ENCODE results near the gene RNF183. TPM values are rescaled to one million over a fixed set of nuclear protein-coding genes. Genes with fewer than 3 reads are reported as not detected.

Gene RNF183, protein sequence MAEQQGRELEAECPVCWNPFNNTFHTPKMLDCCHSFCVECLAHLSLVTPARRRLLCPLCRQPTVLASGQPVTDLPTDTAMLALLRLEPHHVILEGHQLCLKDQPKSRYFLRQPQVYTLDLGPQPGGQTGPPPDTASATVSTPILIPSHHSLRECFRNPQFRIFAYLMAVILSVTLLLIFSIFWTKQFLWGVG
- total RNA-seq: not detected in 2 replicates

DNA sequence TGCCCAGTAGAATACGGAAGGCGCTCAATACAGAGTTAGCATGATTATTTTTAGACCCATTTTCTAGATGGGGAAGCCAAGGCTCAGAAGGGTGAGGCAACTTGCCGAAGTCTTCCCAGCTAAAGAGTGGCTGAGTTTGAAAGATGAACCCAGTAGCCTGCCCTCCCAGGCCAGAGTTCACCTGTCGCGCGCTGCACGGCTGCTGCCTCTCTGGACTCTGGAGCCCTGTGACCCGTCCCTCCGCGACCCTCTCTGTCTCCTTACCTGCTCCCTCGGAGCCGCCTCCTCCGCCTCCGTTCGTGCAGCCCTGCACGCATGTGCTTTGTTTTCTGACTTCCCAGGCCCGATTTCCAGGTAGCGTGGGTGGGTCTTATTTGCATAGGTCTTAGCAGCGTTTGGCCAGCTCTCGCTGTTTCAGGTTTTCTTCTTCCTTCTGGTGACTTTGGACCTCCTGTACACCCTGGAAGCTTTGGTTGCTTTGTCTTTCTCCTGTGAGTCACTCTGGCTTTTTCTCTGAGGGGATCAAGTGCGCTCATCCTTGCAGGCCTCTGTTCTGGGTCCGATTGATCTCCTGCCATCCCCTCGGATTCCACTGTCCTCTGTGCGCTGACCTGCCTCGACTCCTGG lies at the start of gene RNF183:
Gene RNF183 (minus strand): TSS at position 585 of the 627 bp plus-strand sequence. CDS start 5,192 bp downstream, outside the sequence.
- no peak for DNase-seq
- TF ChIP-seq, protein P1, sequence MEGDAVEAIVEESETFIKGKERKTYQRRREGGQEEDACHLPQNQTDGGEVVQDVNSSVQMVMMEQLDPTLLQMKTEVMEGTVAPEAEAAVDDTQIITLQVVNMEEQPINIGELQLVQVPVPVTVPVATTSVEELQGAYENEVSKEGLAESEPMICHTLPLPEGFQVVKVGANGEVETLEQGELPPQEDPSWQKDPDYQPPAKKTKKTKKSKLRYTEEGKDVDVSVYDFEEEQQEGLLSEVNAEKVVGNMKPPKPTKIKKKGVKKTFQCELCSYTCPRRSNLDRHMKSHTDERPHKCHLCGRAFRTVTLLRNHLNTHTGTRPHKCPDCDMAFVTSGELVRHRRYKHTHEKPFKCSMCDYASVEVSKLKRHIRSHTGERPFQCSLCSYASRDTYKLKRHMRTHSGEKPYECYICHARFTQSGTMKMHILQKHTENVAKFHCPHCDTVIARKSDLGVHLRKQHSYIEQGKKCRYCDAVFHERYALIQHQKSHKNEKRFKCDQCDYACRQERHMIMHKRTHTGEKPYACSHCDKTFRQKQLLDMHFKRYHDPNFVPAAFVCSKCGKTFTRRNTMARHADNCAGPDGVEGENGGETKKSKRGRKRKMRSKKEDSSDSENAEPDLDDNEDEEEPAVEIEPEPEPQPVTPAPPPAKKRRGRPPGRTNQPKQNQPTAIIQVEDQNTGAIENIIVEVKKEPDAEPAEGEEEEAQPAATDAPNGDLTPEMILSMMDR (IDR thresholded peaks at IDR 0.05): no peak
- POLR2A ChIA-PET: no interaction called here
- Mint-ChIP-seq H3K4me1 (no peaks in the 10 kb centered on the region), H3K4me3 (no peak within 1 kb of the TSS), H3K9me3 (no peaks in the 10 kb centered on the region), H3K36me3 (ENCODE audit: low read depth) (no peaks in the 10 kb centered on the region), H3K27ac (no peak within 1 kb of the TSS), H3K27me3 (peaks cover 23% of the 10 kb centered on the region)
- intact Hi-C loops (cut with micrococcal nuclease): no loop called here
- ATAC-seq (ENCODE audit: low read depth): no peak
- CTCF ChIA-PET: no interaction called here

DNA sequence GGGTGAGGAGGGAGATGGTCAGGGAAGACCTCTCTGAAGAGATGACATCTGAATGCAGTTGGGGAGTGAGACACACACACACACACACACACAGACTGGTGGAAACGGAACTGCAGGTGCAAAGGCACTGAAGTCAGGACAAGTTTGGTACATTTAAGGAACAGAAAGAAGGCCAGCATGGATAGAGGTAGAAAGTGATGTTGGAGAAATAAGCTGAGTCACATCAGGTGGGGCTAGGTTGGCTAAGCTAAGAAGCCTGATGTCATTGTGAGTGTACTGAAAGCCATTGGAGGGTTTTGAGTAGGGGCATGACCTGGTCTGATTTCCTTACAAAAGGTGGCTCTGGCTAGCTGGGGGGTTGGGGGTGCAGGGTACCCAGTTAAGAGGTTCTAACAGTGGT lies 49.2 kb upstream of the RNF183 start:
- peak overlapping the region; percentile 13 for H3K27ac Mint-ChIP-seq
- ATAC-seq (ENCODE audit: low read depth) (no peak), DNase-seq (no peak)
- POLR2A ChIA-PET: no interaction called here
- H3K27me3 Mint-ChIP-seq: peaks cover 7% of the 10 kb centered on the region
- H3K4me3 Mint-ChIP-seq: no peak overlapping the region
- TF ChIP-seq, protein P1 (IDR thresholded peaks at IDR 0.05): no peak
- H3K36me3 Mint-ChIP-seq (ENCODE audit: low read depth): no peaks in the 10 kb centered on the region
- no peaks in the 10 kb centered on the region for H3K9me3 Mint-ChIP-seq
- intact Hi-C loops (cut with micrococcal nuclease): no loop called here
- H3K4me1 Mint-ChIP-seq: peaks cover 20% of the 10 kb centered on the region
- CTCF ChIA-PET: no interaction called here

DNA sequence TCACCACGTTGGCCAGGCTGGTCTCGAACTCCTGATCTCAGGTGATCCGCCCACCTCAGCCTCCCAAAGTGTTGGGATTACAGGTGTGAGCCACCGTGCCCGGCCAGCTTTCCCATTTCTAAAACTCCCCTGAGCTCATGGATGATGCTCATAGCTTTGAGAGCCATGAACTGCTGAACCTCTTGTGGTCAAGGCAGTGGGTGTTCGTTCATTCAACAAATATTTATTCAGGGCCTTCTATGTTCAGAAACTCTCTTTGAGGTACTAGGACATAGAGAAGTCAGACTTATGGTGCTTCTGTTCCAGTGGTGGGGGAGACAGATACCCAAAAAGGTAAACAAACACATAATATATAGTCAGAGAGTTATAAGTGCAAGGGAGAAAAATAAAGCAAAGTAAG lies 48.8 kb upstream of the RNF183 start:
- H3K27me3 Mint-ChIP-seq: peaks cover 7% of the 10 kb centered on the region
- H3K4me3 Mint-ChIP-seq: no peak overlapping the region
- peaks cover 20% of the 10 kb centered on the region for H3K4me1 Mint-ChIP-seq

DNA sequence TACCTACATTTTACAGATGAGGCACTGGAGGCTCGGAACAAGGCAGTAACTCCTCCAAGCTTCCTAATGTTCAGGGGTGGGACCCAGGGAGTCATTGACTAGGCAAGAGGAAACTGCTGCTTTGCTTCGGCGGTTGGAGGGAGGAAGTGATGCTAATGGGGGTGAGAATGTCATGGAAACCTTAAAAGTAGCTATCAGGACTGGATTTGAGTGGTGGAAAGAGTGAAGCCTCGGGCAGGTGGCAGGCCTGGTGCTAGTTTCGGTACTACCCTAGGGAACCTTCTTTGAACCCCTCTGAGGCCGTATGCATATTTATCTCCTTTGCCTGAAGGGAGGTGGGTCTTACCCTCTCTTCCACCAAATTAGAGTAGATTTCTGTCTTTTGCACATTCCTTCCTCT lies 47.8 kb upstream of the RNF183 start:
- H3K27ac Mint-ChIP-seq: peak overlapping the region; percentile 7
- H3K4me1 Mint-ChIP-seq: peaks cover 20% of the 10 kb centered on the region
- H3K36me3 Mint-ChIP-seq (ENCODE audit: low read depth): no peaks in the 10 kb centered on the region
- H3K9me3 Mint-ChIP-seq: no peaks in the 10 kb centered on the region
- intact Hi-C loops (cut with micrococcal nuclease): loop anchor here (1.0 to 2.0 kb wide), 4 partner anchors 11 to 130 kb away; partner anchors contain the start of genes C9orf43, FKBP15, POLE3 and SLC31A1
- POLR2A ChIA-PET: interaction anchor here (0.7 to 3.8 kb wide), 4 partner anchors 11 to 76 kb away, joined by 3 to 24 read pairs (median 4); partner anchors contain the start of genes C9orf43, CDC26, POLE3 and PRPF4
- TF ChIP-seq, protein P1 (IDR thresholded peaks at IDR 0.05): no peak
- ATAC-seq (ENCODE audit: low read depth) (peak; percentile 49), DNase-seq (no peak)
- CTCF ChIA-PET: interaction anchor here (1.3 kb wide), 1 partner anchor 11 kb away, joined by 4 read pairs; the partner anchor contains the start of gene WDR31
- peaks cover 7% of the 10 kb centered on the region for H3K27me3 Mint-ChIP-seq
- peak overlapping the region; percentile 77 for H3K4me3 Mint-ChIP-seq

More for the DNA sequence above, 48.8 kb upstream of the RNF183 start:
- TF ChIP-seq, protein P1 (IDR thresholded peaks at IDR 0.05): no peak
- H3K27ac Mint-ChIP-seq: no peak overlapping the region
- no peaks in the 10 kb centered on the region for H3K36me3 Mint-ChIP-seq (ENCODE audit: low read depth)
- ChIA-PET CTCF (no interaction called here), POLR2A (no interaction called here)
- ATAC-seq (ENCODE audit: low read depth) (no peak), DNase-seq (no peak)
- no peaks in the 10 kb centered on the region for H3K9me3 Mint-ChIP-seq
- intact Hi-C loops (cut with micrococcal nuclease): no loop called here

DNA sequence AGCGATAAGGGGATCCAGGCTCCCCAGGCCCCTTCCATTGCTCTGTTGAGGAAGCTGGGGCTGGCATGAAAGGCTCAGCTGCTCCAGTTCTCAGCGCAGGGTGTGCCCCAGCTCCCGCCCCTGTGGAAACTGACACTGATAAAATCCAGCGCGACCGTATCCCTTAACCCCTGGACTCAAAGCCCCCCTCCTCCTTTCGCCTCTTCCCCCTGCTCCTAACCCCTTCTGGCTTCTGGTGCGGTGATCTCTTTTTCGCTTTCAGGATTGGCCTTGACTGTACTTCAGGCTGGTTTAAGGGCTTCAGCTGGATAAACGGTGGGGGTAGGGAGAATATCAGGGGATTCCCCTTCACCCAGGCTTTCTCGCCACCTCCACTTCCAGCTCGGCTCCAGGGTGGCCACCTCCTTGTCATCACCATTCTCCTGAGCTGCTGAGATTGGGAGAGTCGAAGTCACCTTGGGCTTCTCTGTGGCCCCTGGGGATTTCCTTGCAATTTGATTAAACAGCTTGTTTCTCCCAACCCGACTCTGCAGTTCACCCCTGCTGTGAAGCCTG lies 47.0 kb upstream of the RNF183 start:
- CTCF ChIA-PET: interaction anchor here (1.3 kb wide), 1 partner anchor 10 kb away, joined by 4 read pairs; the partner anchor contains the start of gene WDR31
- TF ChIP-seq, protein P1 (IDR thresholded peaks at IDR 0.05): no peak
- Mint-ChIP-seq H3K4me1 (peaks cover 20% of the 10 kb centered on the region), H3K27ac (peak overlapping the region; percentile 30), H3K27me3 (peaks cover 7% of the 10 kb centered on the region), H3K4me3 (peak overlapping the region; percentile 77), H3K9me3 (no peaks in the 10 kb centered on the region), H3K36me3 (ENCODE audit: low read depth) (no peaks in the 10 kb centered on the region)
- intact Hi-C loops (cut with micrococcal nuclease): loop anchor here (1.0 to 2.0 kb wide), 3 partner anchors 10 to 129 kb away; partner anchors contain the start of genes C9orf43, FKBP15, POLE3 and SLC31A1
- POLR2A ChIA-PET: interaction anchor here (1.1 to 3.8 kb wide), 5 partner anchors 10 to 75 kb away, joined by 3 to 24 read pairs (median 5); partner anchors contain the start of genes C9orf43, CDC26, HDHD3 and POLE3
- ATAC-seq (ENCODE audit: low read depth) (peak; percentile 28), DNase-seq (no peak)

Data from activated B cell treated with CpG ODN at 0.5 μM for 24 hours (primary cell).